Measurements from ENCODE around the gene NETO1. TPM values are rescaled to one million over a fixed set of nuclear protein-coding genes. Genes with fewer than 3 reads are reported as not detected.

Gene NETO1
- total RNA-seq, 2 experiments from 2014 or later, result not detected

GRCh38 chr18:72704202-72704601 is 163.6 kb downstream of the NETO1 start:
- Histone ChIP-seq H4K20me1 (ENCODE audit: insufficient read depth, low read length) (no peaks in the 10 kb centered on the region), H2AFZ (ENCODE audit: low read length) (no peak overlapping the region), H3K9me2 (ENCODE audit: insufficient read depth, low read length) (no peaks in the 10 kb centered on the region), H3K79me2 (ENCODE audit: insufficient read depth, low read depth, low read length) (no peaks in the 10 kb centered on the region), H3K4me2 (ENCODE audit: low read length) (no peak overlapping the region), H3K4me1 (ENCODE audit: insufficient read depth, low read length, poor library complexity, severe bottlenecking) (no peaks in the 10 kb centered on the region), H3K36me3 (ENCODE audit: insufficient read depth, low read length) (no peaks in the 10 kb centered on the region), H3K9me3 (ENCODE audit: low read length) (no peaks in the 10 kb centered on the region), H3K4me3 (ENCODE audit: low read depth, low read length, poor library complexity, severe bottlenecking) (no peak overlapping the region), H3K27ac (ENCODE audit: low read depth, low read length, poor library complexity, severe bottlenecking) (no peak overlapping the region)
- ChIA-PET POLR2A (no interaction called here), CTCF (ENCODE audit: unreplicated experiment) (no interaction called here)
- intact Hi-C loops (cut with micrococcal nuclease; ENCODE audit: unreplicated experiment), result no loop called here
- BruUV-seq (replicated peaks), result no TSS peak
- no peak for DNase-seq (ENCODE audit: low spot score)
- TF ChIP-seq CTCF (conservative IDR thresholded peaks at IDR 0.05; ENCODE audit: low read length) (no peak), EZH2phosphoT487 (IDR thresholded peaks at IDR 0.05; ENCODE audit: borderline replicate concordance, low read depth, low read length) (no peak)

GRCh38 chr18:72700961-72701710 is 166.7 kb downstream of the NETO1 start:
- Histone ChIP-seq H3K4me1 (ENCODE audit: insufficient read depth, low read length, poor library complexity, severe bottlenecking) (no peaks in the 10 kb centered on the region), H3K36me3 (ENCODE audit: insufficient read depth, low read length) (no peaks in the 10 kb centered on the region), H3K4me2 (ENCODE audit: low read length) (no peak overlapping the region), H3K9me3 (ENCODE audit: low read length) (no peaks in the 10 kb centered on the region), H4K20me1 (ENCODE audit: insufficient read depth, low read length) (no peaks in the 10 kb centered on the region), H3K79me2 (ENCODE audit: insufficient read depth, low read depth, low read length) (no peaks in the 10 kb centered on the region), H2AFZ (ENCODE audit: low read length) (no peak overlapping the region), H3K27ac (ENCODE audit: low read depth, low read length, poor library complexity, severe bottlenecking) (no peak overlapping the region), H3K9me2 (ENCODE audit: insufficient read depth, low read length) (no peaks in the 10 kb centered on the region), H3K4me3 (ENCODE audit: low read depth, low read length, poor library complexity, severe bottlenecking) (no peak overlapping the region)
- BruUV-seq (replicated peaks), result no TSS peak
- peak; percentile 41 for TF ChIP-seq CTCF (conservative IDR thresholded peaks at IDR 0.05; ENCODE audit: low read length)
- no peak for TF ChIP-seq EZH2phosphoT487 (IDR thresholded peaks at IDR 0.05; ENCODE audit: borderline replicate concordance, low read depth, low read length)
- CTCF ChIA-PET (ENCODE audit: unreplicated experiment), result no interaction called here
- DNase-seq (ENCODE audit: low spot score), result no peak
- POLR2A ChIA-PET, result no interaction called here
- intact Hi-C loops (cut with micrococcal nuclease; ENCODE audit: unreplicated experiment), result no loop called here

GRCh38 chr18:72697706-72698105 is 170.1 kb downstream of the NETO1 start:
- ChIA-PET POLR2A (no interaction called here), CTCF (ENCODE audit: unreplicated experiment) (no interaction called here)
- intact Hi-C loops (cut with micrococcal nuclease; ENCODE audit: unreplicated experiment), result no loop called here
- H3K79me2 ChIP-seq (ENCODE audit: insufficient read depth, low read depth, low read length), result no peaks in the 10 kb centered on the region
- no peaks in the 10 kb centered on the region for H3K9me3 ChIP-seq (ENCODE audit: low read length)
- TF ChIP-seq CTCF (conservative IDR thresholded peaks at IDR 0.05; ENCODE audit: low read length) (no peak), EZH2phosphoT487 (IDR thresholded peaks at IDR 0.05; ENCODE audit: borderline replicate concordance, low read depth, low read length) (no peak)
- DNase-seq (ENCODE audit: low spot score), result no peak
- no peaks in the 10 kb centered on the region for H3K4me1 ChIP-seq (ENCODE audit: insufficient read depth, low read length, poor library complexity, severe bottlenecking)
- H4K20me1 ChIP-seq (ENCODE audit: insufficient read depth, low read length), result no peaks in the 10 kb centered on the region
- H3K4me2 ChIP-seq (ENCODE audit: low read length), result no peak overlapping the region
- BruUV-seq (replicated peaks), result no TSS peak
- H3K4me3 ChIP-seq (ENCODE audit: low read depth, low read length, poor library complexity, severe bottlenecking), result no peak overlapping the region
- no peaks in the 10 kb centered on the region for H3K9me2 ChIP-seq (ENCODE audit: insufficient read depth, low read length)
- no peaks in the 10 kb centered on the region for H3K36me3 ChIP-seq (ENCODE audit: insufficient read depth, low read length)
- no peak overlapping the region for H2AFZ ChIP-seq (ENCODE audit: low read length)
- H3K27ac ChIP-seq (ENCODE audit: low read depth, low read length, poor library complexity, severe bottlenecking), result no peak overlapping the region
